NCI-H1105 treated with DMSO at 0.1 percent for 48 hours (cell line): Measurements from ENCODE around the gene SLC24A4.

Experiments
- DNase-seq: peaks from one replicate; lab custom pipeline; 2025; lab: John Stamatoyannopoulos, UW

Gene SLC24A4

GRCh38 chr14:92404018-92404417 lies 81.1 kb downstream of the SLC24A4 start:
- DNase-seq: no peak

- no peak for DNase-seq
Observed at GRCh38 chr14:92404421-92404820, 81.5 kb downstream of the SLC24A4 start.

GRCh38 chr14:92404938-92405337 lies 82.0 kb downstream of the SLC24A4 start:
- DNase-seq: no peak

- no peak for DNase-seq
Observed at GRCh38 chr14:92407410-92407809, 84.4 kb downstream of the SLC24A4 start.

- DNase-seq: no peak
Observed at GRCh38 chr14:92409043-92409442, 86.1 kb downstream of the SLC24A4 start.

GRCh38 chr14:92411135-92411534 lies 88.2 kb downstream of the SLC24A4 start:
- no peak for DNase-seq

GRCh38 chr14:92411941-92412340 lies 89.0 kb downstream of the SLC24A4 start:
- no peak for DNase-seq

GRCh38 chr14:92412912-92413311 lies 89.9 kb downstream of the SLC24A4 start:
- DNase-seq: no peak

GRCh38 chr14:92413379-92413778 lies 90.4 kb downstream of the SLC24A4 start:
- DNase-seq: no peak

GRCh38 chr14:92414690-92415445 lies 91.9 kb downstream of the SLC24A4 start:
- DNase-seq: no peak

- no peak for DNase-seq
Observed at GRCh38 chr14:92415969-92416368, 93.0 kb downstream of the SLC24A4 start.

- no peak for DNase-seq
Observed at GRCh38 chr14:92416544-92416943, 93.6 kb downstream of the SLC24A4 start.

GRCh38 chr14:92417759-92418158 lies 94.8 kb downstream of the SLC24A4 start:
- no peak for DNase-seq

GRCh38 chr14:92421751-92422150 lies 98.8 kb downstream of the SLC24A4 start:
- no peak for DNase-seq

GRCh38 chr14:92425101-92425500 lies 102.1 kb downstream of the SLC24A4 start:
- no peak for DNase-seq

- DNase-seq: no peak
Observed at GRCh38 chr14:92426237-92426636, 103.3 kb downstream of the SLC24A4 start.

- DNase-seq: no peak
Observed at GRCh38 chr14:92427096-92427495, 104.1 kb downstream of the SLC24A4 start.

- no peak for DNase-seq
Observed at GRCh38 chr14:92430686-92431085, 107.7 kb downstream of the SLC24A4 start.

- no peak for DNase-seq
Observed at GRCh38 chr14:92431199-92431725, 108.3 kb downstream of the SLC24A4 start.

- DNase-seq: no peak
Observed at GRCh38 chr14:92433407-92433806, 110.4 kb downstream of the SLC24A4 start.

GRCh38 chr14:92435154-92435553 lies 112.2 kb downstream of the SLC24A4 start:
- DNase-seq: no peak

GRCh38 chr14:92436115-92436776 lies 113.3 kb downstream of the SLC24A4 start:
- no peak for DNase-seq

GRCh38 chr14:92437309-92437708 lies 114.3 kb downstream of the SLC24A4 start:
- no peak for DNase-seq
